Measurements from ENCODE around the gene SNRPD2. TPM values are rescaled to one million over a fixed set of nuclear protein-coding genes. Genes with fewer than 3 reads are reported as not detected.

SNRPD2 gene
- total and polyA plus RNA-seq, 9 donors: 253 to 446 (median 291) TPM

DNA sequence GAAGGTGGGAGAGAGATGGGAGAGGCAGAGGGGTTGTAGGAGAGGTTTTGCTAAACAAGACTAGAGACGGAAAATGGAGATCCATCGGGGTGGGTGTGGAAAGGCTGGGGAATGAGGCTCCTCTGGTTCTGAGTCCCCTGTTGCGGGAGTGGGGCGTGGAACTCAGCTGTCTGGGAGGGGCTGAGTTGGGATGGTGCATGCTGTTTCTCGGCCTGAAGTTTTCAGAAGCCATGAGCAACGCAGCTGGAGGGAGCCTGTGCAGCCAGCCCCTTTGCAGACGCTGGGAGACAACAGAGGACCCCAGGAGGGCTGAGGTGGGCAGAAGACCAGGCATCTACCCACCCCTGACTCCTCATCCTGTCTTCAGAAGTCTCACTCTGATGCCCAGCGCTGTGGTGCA lies 31.1 kb downstream of the SNRPD2 start:
- no peaks in the 10 kb centered on the region for H3K36me3 ChIP-seq (ENCODE audit: control insufficient read depth, insufficient read depth, low read length)
- no peaks in the 10 kb centered on the region for H3K4me1 ChIP-seq (ENCODE audit: control insufficient read depth, insufficient read depth, low read length)
- WGBS (ENCODE audit: insufficient coverage): 23% methylated on average over 8 of the region's 8 CpGs
- H3K27ac ChIP-seq (ENCODE audit: low read length): no peak overlapping the region
- no peak for DNase-seq
- H3K4me3 ChIP-seq (ENCODE audit: low read length): no peak overlapping the region
- H3K27me3 ChIP-seq (ENCODE audit: control insufficient read depth, insufficient read depth, low read length): peaks cover 18% of the 10 kb centered on the region
- H3K9me3 ChIP-seq (replicated peaks; ENCODE audit: control insufficient read depth, low read depth, low read length): no peaks in the 10 kb centered on the region

DNA sequence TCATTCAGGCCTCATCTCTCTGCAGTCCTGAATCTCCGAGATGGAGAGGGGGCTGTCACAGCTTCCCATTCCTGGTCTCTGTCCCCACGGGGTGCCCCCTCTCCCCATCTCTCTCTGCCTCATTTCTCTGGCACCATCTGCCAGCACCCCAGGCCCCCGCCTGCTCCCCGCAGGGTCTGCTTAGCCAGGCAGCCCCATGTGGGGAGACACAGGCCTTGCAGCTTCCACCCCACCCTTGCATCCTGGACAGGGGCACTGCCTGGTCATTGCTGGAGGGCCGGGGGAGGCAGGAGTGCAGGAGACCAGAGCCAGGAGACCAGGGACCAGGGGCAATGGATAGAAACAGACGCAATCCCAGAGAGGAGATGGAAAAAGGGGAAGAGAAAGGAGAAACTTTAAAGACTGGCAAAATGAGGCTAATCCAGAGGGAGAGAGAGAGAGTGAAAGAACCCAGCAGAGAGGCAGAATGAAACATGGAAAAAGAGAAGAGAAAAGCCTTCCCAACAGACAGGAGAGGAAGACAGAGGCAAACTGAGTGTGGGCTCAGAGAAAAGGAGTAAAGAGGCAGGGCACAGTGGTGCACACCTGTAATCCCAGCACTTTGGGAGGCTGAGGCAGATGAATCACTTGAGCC lies 32.5 kb downstream of the SNRPD2 start:
- DNase-seq: no peak
- Histone ChIP-seq H3K27ac (ENCODE audit: low read length) (no peak overlapping the region), H3K9me3 (replicated peaks; ENCODE audit: control insufficient read depth, low read depth, low read length) (no peaks in the 10 kb centered on the region), H3K4me3 (ENCODE audit: low read length) (no peak overlapping the region), H3K4me1 (ENCODE audit: control insufficient read depth, insufficient read depth, low read length) (no peaks in the 10 kb centered on the region), H3K27me3 (ENCODE audit: control insufficient read depth, insufficient read depth, low read length) (peaks cover 13% of the 10 kb centered on the region), H3K36me3 (ENCODE audit: control insufficient read depth, insufficient read depth, low read length) (no peaks in the 10 kb centered on the region)
- WGBS (ENCODE audit: insufficient coverage): 41% methylated on average over 4 of the region's 6 CpGs

DNA sequence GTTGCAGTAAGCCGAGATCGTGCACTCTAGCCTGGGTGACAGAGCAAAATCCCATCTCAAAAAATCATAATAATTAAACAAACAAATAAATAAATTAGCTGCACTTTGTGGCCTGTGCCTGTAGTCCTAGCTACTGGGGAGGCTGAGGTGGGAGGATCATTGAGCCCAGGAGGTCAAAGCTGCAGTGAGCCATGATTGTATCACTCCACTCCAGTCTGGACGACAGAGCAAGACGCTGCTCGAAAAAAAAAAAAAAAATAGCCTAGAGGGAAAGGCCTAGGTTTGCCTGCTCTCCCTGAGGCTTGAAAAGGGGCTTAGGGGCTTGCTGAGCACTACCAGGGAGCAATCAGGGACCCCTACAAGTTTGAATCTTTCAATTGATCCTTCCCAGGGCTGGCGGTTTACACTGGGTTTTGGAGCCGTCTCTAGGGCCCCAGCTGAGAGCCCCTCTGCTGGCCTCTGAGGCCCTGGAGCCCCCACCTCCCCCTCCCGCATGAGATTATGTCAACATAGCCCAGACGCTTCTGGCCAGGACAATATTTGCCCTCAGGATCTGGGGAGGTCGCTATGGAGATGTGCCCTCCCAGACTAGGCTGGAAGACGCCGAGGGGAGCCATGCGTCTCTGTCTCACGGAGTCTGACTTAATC lies 34.1 kb downstream of the SNRPD2 start:
- Histone ChIP-seq H3K27ac (ENCODE audit: low read length) (no peak overlapping the region), H3K4me1 (ENCODE audit: control insufficient read depth, insufficient read depth, low read length) (no peaks in the 10 kb centered on the region), H3K36me3 (ENCODE audit: control insufficient read depth, insufficient read depth, low read length) (no peaks in the 10 kb centered on the region), H3K9me3 (replicated peaks; ENCODE audit: control insufficient read depth, low read depth, low read length) (no peaks in the 10 kb centered on the region), H3K4me3 (ENCODE audit: low read length) (no peak overlapping the region), H3K27me3 (ENCODE audit: control insufficient read depth, insufficient read depth, low read length) (peaks cover 13% of the 10 kb centered on the region)
- DNase-seq: no peak
- WGBS (ENCODE audit: insufficient coverage): 7% methylated on average over 6 of the region's 14 CpGs

DNA sequence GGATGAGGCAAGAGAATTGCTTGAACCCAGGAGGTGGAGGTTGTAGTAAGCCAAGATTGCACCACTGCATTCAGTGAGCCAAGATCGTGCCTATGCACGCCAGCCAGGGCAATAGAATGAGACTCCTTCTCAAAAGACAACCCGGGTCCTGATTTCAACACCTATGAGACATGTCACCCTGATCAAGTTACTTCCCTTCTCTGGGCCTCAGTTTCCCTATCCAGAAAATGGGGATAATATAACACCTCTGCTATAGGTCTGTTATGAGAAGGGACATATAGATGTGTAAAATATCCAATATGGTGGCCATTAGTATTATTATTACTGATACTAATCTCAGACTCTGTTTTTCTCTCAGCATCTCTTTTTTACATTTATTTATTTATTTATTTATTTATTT lies 36.7 kb downstream of the SNRPD2 start:
- Histone ChIP-seq H3K4me1 (ENCODE audit: control insufficient read depth, insufficient read depth, low read length) (no peaks in the 10 kb centered on the region), H3K4me3 (ENCODE audit: low read length) (no peak overlapping the region), H3K27me3 (ENCODE audit: control insufficient read depth, insufficient read depth, low read length) (peaks cover 8% of the 10 kb centered on the region), H3K9me3 (replicated peaks; ENCODE audit: control insufficient read depth, low read depth, low read length) (no peaks in the 10 kb centered on the region), H3K36me3 (ENCODE audit: control insufficient read depth, insufficient read depth, low read length) (no peaks in the 10 kb centered on the region), H3K27ac (ENCODE audit: low read length) (no peak overlapping the region)
- no peak for DNase-seq
- WGBS (ENCODE audit: insufficient coverage): 40% methylated on average over 1 of the region's 3 CpGs

DNA sequence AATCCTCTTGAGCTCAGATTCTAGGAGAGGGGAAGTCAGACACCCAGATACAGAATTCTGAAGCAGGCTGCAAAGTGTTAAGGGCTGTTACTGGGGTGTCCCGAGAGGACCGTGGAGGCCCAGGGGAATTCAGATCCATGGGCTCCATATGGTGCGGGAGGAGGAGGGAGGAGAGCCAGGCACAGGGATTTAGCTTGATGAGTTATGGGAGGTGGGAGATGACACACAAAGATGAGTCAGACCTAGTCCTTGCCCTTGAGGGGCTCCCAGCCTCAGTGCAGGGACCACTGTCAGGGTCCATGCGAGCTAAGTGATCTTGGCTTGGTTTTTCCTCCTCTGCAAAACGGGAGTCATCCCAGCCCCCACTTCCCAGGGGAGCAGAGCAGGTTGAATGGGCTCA lies 38.1 kb downstream of the SNRPD2 start:
- Histone ChIP-seq H3K27me3 (ENCODE audit: control insufficient read depth, insufficient read depth, low read length) (peaks cover 4% of the 10 kb centered on the region), H3K4me1 (ENCODE audit: control insufficient read depth, insufficient read depth, low read length) (no peaks in the 10 kb centered on the region), H3K36me3 (ENCODE audit: control insufficient read depth, insufficient read depth, low read length) (no peaks in the 10 kb centered on the region), H3K9me3 (replicated peaks; ENCODE audit: control insufficient read depth, low read depth, low read length) (no peaks in the 10 kb centered on the region), H3K4me3 (ENCODE audit: low read length) (no peak overlapping the region), H3K27ac (ENCODE audit: low read length) (no peak overlapping the region)
- 37% methylated on average over 3 of the region's 5 CpGs for WGBS (ENCODE audit: insufficient coverage)
- no peak for DNase-seq

DNA sequence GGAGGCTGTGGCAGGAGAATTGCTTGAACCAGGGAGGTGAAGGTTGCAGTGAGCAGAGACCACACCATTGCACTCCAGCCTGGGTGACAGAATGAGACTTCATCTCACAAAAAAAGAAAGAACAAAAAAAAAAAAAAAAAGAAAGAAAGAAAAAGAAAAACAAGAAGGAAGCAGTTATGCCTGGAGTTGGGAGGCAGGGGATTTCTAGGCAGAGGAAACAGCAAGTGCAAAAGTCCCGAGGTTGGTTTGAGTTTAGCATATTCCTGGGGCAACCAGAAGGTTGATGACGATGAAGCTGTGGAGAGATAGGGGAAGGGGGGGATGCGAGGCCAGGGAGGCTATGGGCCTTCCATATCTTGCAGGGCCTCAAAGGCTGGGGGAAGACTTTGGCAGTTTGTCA lies 41.0 kb downstream of the SNRPD2 start:
- H3K4me3 ChIP-seq (ENCODE audit: low read length): no peak overlapping the region
- H3K36me3 ChIP-seq (ENCODE audit: control insufficient read depth, insufficient read depth, low read length): no peaks in the 10 kb centered on the region
- 77% methylated on average over 1 of the region's 3 CpGs for WGBS (ENCODE audit: insufficient coverage)
- no peaks in the 10 kb centered on the region for H3K9me3 ChIP-seq (replicated peaks; ENCODE audit: control insufficient read depth, low read depth, low read length)
- peaks cover 13% of the 10 kb centered on the region for H3K27me3 ChIP-seq (ENCODE audit: control insufficient read depth, insufficient read depth, low read length)
- H3K27ac ChIP-seq (ENCODE audit: low read length): no peak overlapping the region
- no peak for DNase-seq
- H3K4me1 ChIP-seq (ENCODE audit: control insufficient read depth, insufficient read depth, low read length): peaks cover 6% of the 10 kb centered on the region

DNA sequence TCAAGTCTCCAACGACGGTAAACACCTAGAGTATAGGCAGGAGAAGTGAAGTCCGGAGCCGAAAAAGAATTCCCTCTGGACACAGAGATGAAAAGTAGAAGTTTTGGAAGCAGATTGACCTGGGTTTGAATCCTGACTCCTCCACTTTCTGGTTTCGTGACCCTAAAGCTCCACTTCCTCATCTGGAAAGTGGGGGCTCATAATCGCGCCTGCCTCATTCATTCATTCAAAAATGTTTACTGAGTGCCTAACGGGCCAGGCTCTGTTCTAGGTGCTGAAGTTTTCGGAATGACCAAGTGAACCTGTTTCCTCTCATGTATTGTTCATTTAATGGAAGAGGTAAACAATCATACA lies 45.4 kb downstream of the SNRPD2 start:
- Histone ChIP-seq H3K36me3 (ENCODE audit: control insufficient read depth, insufficient read depth, low read length) (no peaks in the 10 kb centered on the region), H3K27me3 (ENCODE audit: control insufficient read depth, insufficient read depth, low read length) (peaks cover 40% of the 10 kb centered on the region), H3K9me3 (replicated peaks; ENCODE audit: control insufficient read depth, low read depth, low read length) (no peaks in the 10 kb centered on the region), H3K4me3 (ENCODE audit: low read length) (peak overlapping the region; percentile 24), H3K4me1 (ENCODE audit: control insufficient read depth, insufficient read depth, low read length) (peaks cover 33% of the 10 kb centered on the region), H3K27ac (ENCODE audit: low read length) (no peak overlapping the region)
- 27% methylated on average over 3 of the region's 9 CpGs for WGBS (ENCODE audit: insufficient coverage)
- no peak for DNase-seq

DNA sequence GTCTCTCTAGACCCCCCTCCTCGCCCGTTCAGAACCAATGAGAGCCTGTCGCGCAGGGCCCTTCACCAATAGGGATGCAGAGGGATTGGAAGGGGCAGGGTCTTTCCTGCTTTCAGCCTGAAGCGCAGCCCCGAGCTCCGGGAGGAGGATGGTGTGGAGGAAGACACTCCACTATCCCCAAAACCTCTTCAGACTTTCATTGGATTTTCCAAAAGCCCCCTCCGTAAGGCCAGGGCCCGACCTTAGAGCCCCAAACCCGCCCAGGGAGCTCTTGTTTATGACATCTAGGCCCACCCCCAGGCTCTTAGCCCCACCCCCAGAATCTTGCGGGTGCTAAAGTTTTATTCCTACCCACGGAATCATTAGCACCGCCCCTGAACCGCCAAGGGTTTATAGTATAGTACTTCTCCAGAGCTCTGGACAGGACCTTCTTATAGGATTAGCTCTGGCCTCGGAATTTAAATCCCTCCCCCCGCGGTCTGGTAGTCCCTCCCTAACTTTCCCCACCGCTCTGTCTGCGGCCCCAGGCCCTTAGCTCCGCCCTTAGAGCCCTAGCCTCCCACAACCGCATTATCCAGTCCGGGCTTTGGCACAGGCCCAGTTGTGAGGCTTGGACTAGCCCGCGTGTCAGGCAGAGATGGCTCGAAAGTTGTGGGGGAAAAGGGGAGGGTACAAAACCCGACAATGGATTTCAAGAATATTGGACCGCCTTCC lies 46.0 kb downstream of the SNRPD2 start:
- peak overlapping the region; percentile 24 for H3K4me3 ChIP-seq (ENCODE audit: low read length)
- 0% methylated on average over 11 of the region's 27 CpGs for WGBS (ENCODE audit: insufficient coverage)
- H3K27me3 ChIP-seq (ENCODE audit: control insufficient read depth, insufficient read depth, low read length): peaks cover 40% of the 10 kb centered on the region
- H3K4me1 ChIP-seq (ENCODE audit: control insufficient read depth, insufficient read depth, low read length): peaks cover 37% of the 10 kb centered on the region
- H3K36me3 ChIP-seq (ENCODE audit: control insufficient read depth, insufficient read depth, low read length): no peaks in the 10 kb centered on the region
- H3K9me3 ChIP-seq (replicated peaks; ENCODE audit: control insufficient read depth, low read depth, low read length): no peaks in the 10 kb centered on the region
- H3K27ac ChIP-seq (ENCODE audit: low read length): peak overlapping the region; percentile 65
- peak; percentile 86 for DNase-seq

DNA sequence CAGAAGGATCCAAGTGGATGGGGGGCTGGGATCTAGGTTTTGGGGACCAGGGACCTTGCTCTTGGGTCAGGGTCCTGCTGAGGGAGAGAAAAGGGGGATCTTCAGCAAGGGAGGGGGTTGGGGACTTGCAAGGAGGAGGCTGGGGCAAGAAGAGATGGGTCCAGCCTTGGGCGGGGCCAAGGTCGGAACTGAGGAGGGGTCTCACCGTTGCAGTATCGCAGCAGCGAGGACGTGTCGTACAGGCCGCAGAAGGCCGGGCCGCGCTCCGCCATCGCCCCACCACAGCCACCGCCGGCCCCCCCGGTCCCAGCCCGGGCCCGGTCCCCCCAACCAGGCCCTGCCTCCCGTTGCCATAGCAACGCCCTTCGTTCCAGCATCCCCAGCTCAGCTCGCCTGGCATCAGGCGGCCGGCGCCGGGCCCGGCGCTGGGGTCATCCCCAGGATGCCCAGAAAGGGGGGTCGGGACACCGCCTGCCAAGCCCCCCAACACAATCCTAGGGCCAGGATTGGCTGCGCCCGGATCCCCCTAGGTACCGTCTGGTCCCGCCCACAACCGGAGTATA lies 46.6 kb downstream of the SNRPD2 start:
- Histone ChIP-seq H3K4me1 (ENCODE audit: control insufficient read depth, insufficient read depth, low read length) (peaks cover 37% of the 10 kb centered on the region), H3K27me3 (ENCODE audit: control insufficient read depth, insufficient read depth, low read length) (peaks cover 40% of the 10 kb centered on the region), H3K27ac (ENCODE audit: low read length) (no peak overlapping the region), H3K36me3 (ENCODE audit: control insufficient read depth, insufficient read depth, low read length) (no peaks in the 10 kb centered on the region), H3K9me3 (replicated peaks; ENCODE audit: control insufficient read depth, low read depth, low read length) (no peaks in the 10 kb centered on the region), H3K4me3 (ENCODE audit: low read length) (no peak overlapping the region)
- 3% methylated on average over 29 of the region's 35 CpGs for WGBS (ENCODE audit: insufficient coverage)
- no peak for DNase-seq
